Subcutaneous adipose tissue (tissue), 4 donors: ENCODE results near the gene ZMYND15. TPM values are rescaled to one million over a fixed set of nuclear protein-coding genes. Genes with fewer than 3 reads are reported as not detected.

Experiments used
- CTCF ChIP-seq: fragments of 450-650 bp; IDR thresholded peaks from one replicate; pipeline ENCODE4 v1.5.1; 2016; ENCODE audit warnings: low read depth, mild to moderate bottlenecking, control low read depth, antibody characterized with exemption, moderate library complexity
- total RNA-seq, 4 donors: library from RNA; depleted of rRNA; stranded (reverse); fragments of >200 nt; gene quantifications; one replicate each; pipeline ENCODE4 v1.1.0, GENCODE V29; 2016

ZMYND15 gene
- total RNA-seq, 4 donors from 2014 or later, result 0.65 to 4.6 (median 1.0) TPM

DNA sequence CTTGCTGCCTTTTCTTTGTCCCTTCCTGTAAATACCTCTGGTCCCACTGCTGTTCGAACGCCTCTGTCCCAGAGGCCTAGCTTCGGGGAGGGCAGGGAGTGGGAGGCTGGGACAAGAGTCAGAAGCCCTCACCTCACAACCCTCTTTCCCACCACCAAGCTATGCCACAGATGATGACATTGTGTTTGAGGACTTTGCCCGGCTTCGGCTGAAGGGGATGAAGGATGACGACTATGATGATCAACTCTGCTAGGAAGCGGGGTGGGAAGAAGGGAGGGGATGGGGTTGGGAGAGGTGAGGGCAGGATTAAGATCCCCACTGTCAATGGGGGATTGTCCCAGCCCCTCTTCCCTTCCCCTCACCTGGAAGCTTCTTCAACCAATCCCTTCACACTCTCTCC lies 18.8 kb upstream of the ZMYND15 start:
- no peak for TF ChIP-seq CTCF

- TF ChIP-seq CTCF, result no peak
These were observed 18.2 kb upstream of the ZMYND15 start for GRCh38 chr17:4721203-4722135.

DNA sequence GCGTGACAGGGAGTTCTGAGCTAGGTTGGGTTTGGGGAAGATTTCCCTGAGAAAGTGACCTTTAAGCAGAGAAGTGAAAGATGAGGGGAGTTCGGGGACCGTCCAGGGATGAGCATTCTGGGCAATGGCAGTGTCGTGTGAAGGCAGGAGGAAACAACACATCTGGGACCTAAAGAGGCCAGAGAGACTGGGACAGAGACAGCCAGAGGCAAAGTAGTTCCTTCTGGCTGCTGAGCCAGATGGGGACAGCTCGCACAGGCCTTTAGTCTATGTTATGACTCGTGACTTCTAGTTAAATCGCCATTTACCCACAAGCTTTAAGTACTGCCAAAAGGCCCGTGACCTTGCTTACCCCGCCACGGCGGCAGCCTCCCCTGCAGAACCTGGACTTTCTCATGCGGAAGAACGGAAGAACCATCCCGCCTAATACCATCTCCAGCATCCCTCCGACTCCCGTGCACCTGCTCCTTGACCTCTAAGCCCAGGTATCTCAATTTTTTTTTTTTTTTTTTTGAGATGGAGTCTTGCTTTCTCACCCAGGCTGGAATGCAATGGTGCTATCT lies 16.9 kb upstream of the ZMYND15 start:
- no peak for TF ChIP-seq CTCF

DNA sequence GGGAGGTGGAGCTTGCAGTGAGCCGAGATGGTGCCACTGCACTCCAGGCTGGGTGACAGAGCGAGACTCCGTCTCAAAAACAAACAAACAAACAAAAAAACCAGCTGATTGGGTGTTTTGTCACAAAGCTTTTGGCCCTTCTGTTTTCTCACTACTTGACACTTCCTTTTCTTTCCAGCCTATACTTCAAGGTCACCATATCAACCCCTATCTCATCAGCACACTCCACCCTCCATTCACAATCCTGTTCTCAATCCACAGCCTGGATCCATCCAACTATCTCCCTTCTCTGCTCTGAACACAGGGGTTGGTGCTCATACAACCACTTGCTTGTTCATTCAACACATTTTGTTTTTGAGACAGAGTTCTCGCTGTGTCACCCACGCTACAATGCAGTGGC lies 15.0 kb upstream of the ZMYND15 start:
- no peak for TF ChIP-seq CTCF

GRCh38 chr17:4725646-4726310 lies 13.9 kb upstream of the ZMYND15 start:
- TF ChIP-seq CTCF, result no peak

DNA sequence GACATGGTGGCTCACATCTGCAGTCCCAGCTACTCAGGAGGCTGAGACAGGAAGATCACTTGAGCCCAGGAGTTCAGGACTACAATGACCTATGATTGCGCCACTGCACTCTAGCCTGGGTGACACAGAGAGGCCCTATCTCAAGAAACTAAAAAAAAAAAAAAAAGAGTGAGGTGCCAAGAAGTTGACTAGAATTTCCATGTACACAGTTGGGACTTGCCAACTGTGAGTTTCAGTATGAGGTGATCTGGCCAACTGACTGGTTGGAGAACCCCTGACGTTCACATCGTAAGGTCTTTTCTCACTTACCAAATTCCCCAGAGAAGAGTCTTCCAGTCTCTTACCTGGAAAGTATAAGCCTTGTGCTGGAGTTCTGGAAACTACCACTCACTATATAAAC lies 11.5 kb upstream of the ZMYND15 start:
- TF ChIP-seq CTCF, result no peak

GRCh38 chr17:4733073-4733531 lies 6.5 kb upstream of the ZMYND15 start:
- no peak for TF ChIP-seq CTCF
